Hematopoietic multipotent progenitor cell treated with erythropoietin and hydrocortisone succinate and interleukin-3 and kit ligand, for 15 days (in vitro differentiated cells): ENCODE data around the gene MYBPC3.

ENCODE experiments used
- DNase-seq: peaks from one replicate; pipeline ENCODE4 v3.0.0-alpha.2; 2015; ENCODE audit warnings: low spot score

Gene MYBPC3

GRCh38 chr11:47357985-47358730 is 5.7 kb upstream of the MYBPC3 start:
- DNase-seq: no peak

GRCh38 chr11:47356998-47357329 is 4.5 kb upstream of the MYBPC3 start:
- DNase-seq: no peak

GRCh38 chr11:47356129-47356997 is 3.9 kb upstream of the MYBPC3 start:
- no peak for DNase-seq

- peak; percentile 51 for DNase-seq
Measured at GRCh38 chr11:47355283-47356128, 3.0 kb upstream of the MYBPC3 start.

GRCh38 chr11:47354913-47355282 is 2.4 kb upstream of the MYBPC3 start:
- DNase-seq: no peak

- no peak for DNase-seq
Measured at GRCh38 chr11:47353978-47354774, 1.7 kb upstream of the MYBPC3 start.

- DNase-seq: no peak
Measured at GRCh38 chr11:47351156-47352126, 1.1 kb downstream of the MYBPC3 start.

GRCh38 chr11:47350315-47350714 is 2.2 kb downstream of the MYBPC3 start:
- DNase-seq: no peak

GRCh38 chr11:47349521-47350095 is 2.9 kb downstream of the MYBPC3 start:
- no peak for DNase-seq

GRCh38 chr11:47348859-47349258 is 3.6 kb downstream of the MYBPC3 start:
- peak; percentile 17 for DNase-seq

- DNase-seq: no peak
Measured at GRCh38 chr11:47348131-47348802, 4.2 kb downstream of the MYBPC3 start.

- no peak for DNase-seq
Measured at GRCh38 chr11:47347137-47347536, 5.4 kb downstream of the MYBPC3 start.

- DNase-seq: no peak
Measured at GRCh38 chr11:47345890-47346563, 6.5 kb downstream of the MYBPC3 start.

- no peak for DNase-seq
Measured at GRCh38 chr11:47342854-47343253, 9.6 kb downstream of the MYBPC3 start.

GRCh38 chr11:47342036-47342803 is 10.3 kb downstream of the MYBPC3 start:
- DNase-seq: no peak

- no peak for DNase-seq
Measured at GRCh38 chr11:47340980-47341775, 11.3 kb downstream of the MYBPC3 start.

- no peak for DNase-seq
Measured at GRCh38 chr11:47340010-47340409, 12.5 kb downstream of the MYBPC3 start.
